ENCODE results near the gene PHACTR1.
A peak's percentile ranks its signal among the peaks of the same experiment; 100 is the strongest.

PHACTR1 gene

DNA sequence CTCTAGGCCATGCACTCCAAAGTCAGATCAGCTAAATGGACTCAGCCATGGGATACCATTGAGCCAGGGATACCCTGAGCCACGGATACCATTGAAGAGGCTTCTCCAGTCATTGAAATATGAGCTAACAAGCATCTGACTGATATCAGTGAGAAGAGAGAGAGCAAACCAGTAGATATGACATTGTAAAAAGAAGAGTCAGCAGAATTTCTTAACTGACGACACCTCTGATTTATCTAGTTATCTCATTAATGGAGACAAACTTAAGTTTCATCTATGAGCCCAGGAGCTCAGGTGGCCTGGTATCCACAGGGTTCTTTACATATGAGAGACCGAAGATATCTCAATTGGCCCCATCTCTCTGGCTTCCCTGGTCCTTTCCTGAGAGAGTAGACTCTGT, 471.1 kb downstream of the PHACTR1 start:
- 92% methylated on average over 3 of the region's 3 CpGs for WGBS
- no peak overlapping the region for H2AK5ac ChIP-seq (ENCODE audit: low read length, severe bottlenecking)
- no peaks in the 10 kb centered on the region for H3K9me3 ChIP-seq (ENCODE audit: control insufficient read depth, low read length)
- no peaks in the 10 kb centered on the region for H3K36me3 ChIP-seq (ENCODE audit: control insufficient read depth in 1 of 2, insufficient read depth in 2 of 2, low read depth in 1 of 2, low read length in 2 of 2)
- H3K14ac ChIP-seq (ENCODE audit: low read length in 2 of 2), result no peak overlapping the region
- H2AFZ ChIP-seq (ENCODE audit: low read depth, low read length), result no peak overlapping the region
- H2BK5ac ChIP-seq (ENCODE audit: low read depth, low read length, poor library complexity, severe bottlenecking), result no peak overlapping the region
- H3K27me3 ChIP-seq (ENCODE audit: control insufficient read depth in 1 of 2, insufficient read depth in 1 of 2, low read length in 2 of 2), result no peaks in the 10 kb centered on the region
- no peak overlapping the region for H4K8ac ChIP-seq (ENCODE audit: low read length)
- H2BK120ac ChIP-seq (ENCODE audit: low read depth, low read length), result no peak overlapping the region
- H3K4me3 ChIP-seq (ENCODE audit: insufficient read depth in 1 of 2, low read depth in 1 of 2, low read length in 2 of 2), result no peak overlapping the region
- no peak overlapping the region for H3K23ac ChIP-seq (ENCODE audit: low read length in 2 of 2)
- no peak for DNase-seq
- H3K9ac ChIP-seq (ENCODE audit: low read length), result no peak overlapping the region
- no peak overlapping the region for H4K91ac ChIP-seq (ENCODE audit: low read length)
- no peak overlapping the region for H2BK15ac ChIP-seq (ENCODE audit: low read depth, poor library complexity, severe bottlenecking)
- H3K4me2 ChIP-seq (ENCODE audit: low read length, poor library complexity, severe bottlenecking), result no peak overlapping the region
- no peaks in the 10 kb centered on the region for H3K79me1 ChIP-seq (replicated peaks; ENCODE audit: low read length, poor library complexity, severe bottlenecking)
- H3K4me1 ChIP-seq (ENCODE audit: control insufficient read depth, insufficient read depth, low read depth, low read length), result no peaks in the 10 kb centered on the region
- no peak overlapping the region for H3K18ac ChIP-seq (ENCODE audit: low read depth in 1 of 2, low read length in 2 of 2)
- no peak overlapping the region for H2BK12ac ChIP-seq (ENCODE audit: low read length in 2 of 2)
- no peak overlapping the region for H3K27ac ChIP-seq (ENCODE audit: low read length, poor library complexity, severe bottlenecking)
- no peak overlapping the region for H3K4ac ChIP-seq (ENCODE audit: low read depth in 1 of 2, low read length in 2 of 2)

DNA sequence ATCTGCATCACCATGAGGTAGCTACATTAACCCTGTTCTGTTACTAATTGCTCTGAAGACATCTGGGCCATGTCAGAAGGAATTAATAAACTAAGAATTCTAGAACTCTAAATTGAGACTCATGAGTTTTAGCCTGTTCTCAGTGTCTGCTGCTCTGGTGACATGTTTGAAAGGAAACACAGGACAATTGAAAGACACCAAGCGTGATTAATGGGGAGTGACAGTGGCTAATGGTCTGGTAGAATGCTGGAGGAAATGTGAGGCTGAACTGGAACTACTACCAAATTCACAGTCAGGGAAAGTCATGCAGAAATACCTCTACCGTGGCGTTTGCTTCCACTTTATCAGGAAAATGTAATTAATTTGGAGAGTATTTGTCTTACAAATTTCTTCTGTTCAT, 471.7 kb downstream of the PHACTR1 start:
- no peak overlapping the region for H3K4me3 ChIP-seq (ENCODE audit: insufficient read depth in 1 of 2, low read depth in 1 of 2, low read length in 2 of 2)
- H3K14ac ChIP-seq (ENCODE audit: low read length in 2 of 2), result no peak overlapping the region
- H4K91ac ChIP-seq (ENCODE audit: low read length), result no peak overlapping the region
- no peak overlapping the region for H3K4me2 ChIP-seq (ENCODE audit: low read length, poor library complexity, severe bottlenecking)
- H2BK120ac ChIP-seq (ENCODE audit: low read depth, low read length), result no peak overlapping the region
- no peaks in the 10 kb centered on the region for H3K9me3 ChIP-seq (ENCODE audit: control insufficient read depth, low read length)
- no peaks in the 10 kb centered on the region for H3K4me1 ChIP-seq (ENCODE audit: control insufficient read depth, insufficient read depth, low read depth, low read length)
- no peak overlapping the region for H2BK15ac ChIP-seq (ENCODE audit: low read depth, poor library complexity, severe bottlenecking)
- no peak for DNase-seq
- H3K36me3 ChIP-seq (ENCODE audit: control insufficient read depth in 1 of 2, insufficient read depth in 2 of 2, low read depth in 1 of 2, low read length in 2 of 2), result no peaks in the 10 kb centered on the region
- H3K18ac ChIP-seq (ENCODE audit: low read depth in 1 of 2, low read length in 2 of 2), result no peak overlapping the region
- WGBS, result 58% methylated on average over 1 of the region's 3 CpGs
- H4K8ac ChIP-seq (ENCODE audit: low read length), result no peak overlapping the region
- no peaks in the 10 kb centered on the region for H3K79me1 ChIP-seq (replicated peaks; ENCODE audit: low read length, poor library complexity, severe bottlenecking)
- no peak overlapping the region for H2AFZ ChIP-seq (ENCODE audit: low read depth, low read length)
- no peak overlapping the region for H3K27ac ChIP-seq (ENCODE audit: low read length, poor library complexity, severe bottlenecking)
- H3K4ac ChIP-seq (ENCODE audit: low read depth in 1 of 2, low read length in 2 of 2), result no peak overlapping the region
- H2BK12ac ChIP-seq (ENCODE audit: low read length in 2 of 2), result no peak overlapping the region
- no peak overlapping the region for H3K9ac ChIP-seq (ENCODE audit: low read length)
- no peak overlapping the region for H3K23ac ChIP-seq (ENCODE audit: low read length in 2 of 2)
- no peak overlapping the region for H2BK5ac ChIP-seq (ENCODE audit: low read depth, low read length, poor library complexity, severe bottlenecking)
- H3K27me3 ChIP-seq (ENCODE audit: control insufficient read depth in 1 of 2, insufficient read depth in 1 of 2, low read length in 2 of 2), result no peaks in the 10 kb centered on the region
- H2AK5ac ChIP-seq (ENCODE audit: low read length, severe bottlenecking), result no peak overlapping the region

- no peak overlapping the region for H3K14ac ChIP-seq (ENCODE audit: low read length in 2 of 2)
- H3K27ac ChIP-seq (ENCODE audit: low read length, poor library complexity, severe bottlenecking), result no peak overlapping the region
- H3K4me1 ChIP-seq (ENCODE audit: control insufficient read depth, insufficient read depth, low read depth, low read length), result no peaks in the 10 kb centered on the region
- no peaks in the 10 kb centered on the region for H3K9me3 ChIP-seq (ENCODE audit: control insufficient read depth, low read length)
- no peak overlapping the region for H2BK15ac ChIP-seq (ENCODE audit: low read depth, poor library complexity, severe bottlenecking)
- no peak overlapping the region for H4K91ac ChIP-seq (ENCODE audit: low read length)
- H3K4ac ChIP-seq (ENCODE audit: low read depth in 1 of 2, low read length in 2 of 2), result no peak overlapping the region
- H3K4me3 ChIP-seq (ENCODE audit: insufficient read depth in 1 of 2, low read depth in 1 of 2, low read length in 2 of 2), result no peak overlapping the region
- no peak overlapping the region for H2AK5ac ChIP-seq (ENCODE audit: low read length, severe bottlenecking)
- DNase-seq, result no peak
- H2BK5ac ChIP-seq (ENCODE audit: low read depth, low read length, poor library complexity, severe bottlenecking), result no peak overlapping the region
- no peak overlapping the region for H3K18ac ChIP-seq (ENCODE audit: low read depth in 1 of 2, low read length in 2 of 2)
- H3K79me1 ChIP-seq (replicated peaks; ENCODE audit: low read length, poor library complexity, severe bottlenecking), result no peaks in the 10 kb centered on the region
- no peak overlapping the region for H4K8ac ChIP-seq (ENCODE audit: low read length)
- H3K36me3 ChIP-seq (ENCODE audit: control insufficient read depth in 1 of 2, insufficient read depth in 2 of 2, low read depth in 1 of 2, low read length in 2 of 2), result no peaks in the 10 kb centered on the region
- H3K23ac ChIP-seq (ENCODE audit: low read length in 2 of 2), result no peak overlapping the region
- no peak overlapping the region for H3K9ac ChIP-seq (ENCODE audit: low read length)
- no peak overlapping the region for H2BK120ac ChIP-seq (ENCODE audit: low read depth, low read length)
- H3K27me3 ChIP-seq (ENCODE audit: control insufficient read depth in 1 of 2, insufficient read depth in 1 of 2, low read length in 2 of 2), result no peaks in the 10 kb centered on the region
- 89% methylated on average over 5 of the region's 6 CpGs for WGBS
- no peak overlapping the region for H2BK12ac ChIP-seq (ENCODE audit: low read length in 2 of 2)
- H2AFZ ChIP-seq (ENCODE audit: low read depth, low read length), result no peak overlapping the region
- no peak overlapping the region for H3K4me2 ChIP-seq (ENCODE audit: low read length, poor library complexity, severe bottlenecking)
Observed at GRCh38 chr6:13189710-13190109, 473.1 kb downstream of the PHACTR1 start.

DNA sequence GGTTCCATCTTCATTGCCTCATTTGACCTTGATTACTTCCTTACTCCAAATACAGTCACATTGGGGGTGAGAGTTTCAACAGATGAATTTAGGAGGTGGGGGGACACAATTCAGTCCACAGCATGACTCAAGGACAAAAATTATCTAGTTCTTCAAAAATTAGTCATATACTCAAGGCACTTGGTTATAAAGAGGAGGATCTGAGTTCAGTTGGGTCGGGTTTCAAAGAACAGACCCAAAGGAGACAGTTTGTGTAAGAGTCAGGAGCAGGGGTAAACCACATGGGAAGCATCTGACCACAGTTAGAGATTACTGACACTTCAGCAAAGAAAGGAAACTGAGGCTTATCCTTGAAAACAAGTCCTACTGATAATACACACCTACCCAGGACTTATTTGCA, 473.8 kb downstream of the PHACTR1 start:
- Histone ChIP-seq H3K4ac (ENCODE audit: low read depth in 1 of 2, low read length in 2 of 2) (no peak overlapping the region), H3K4me1 (ENCODE audit: control insufficient read depth, insufficient read depth, low read depth, low read length) (no peaks in the 10 kb centered on the region), H2BK120ac (ENCODE audit: low read depth, low read length) (no peak overlapping the region), H3K27me3 (ENCODE audit: control insufficient read depth in 1 of 2, insufficient read depth in 1 of 2, low read length in 2 of 2) (no peaks in the 10 kb centered on the region), H4K91ac (ENCODE audit: low read length) (no peak overlapping the region), H2BK12ac (ENCODE audit: low read length in 2 of 2) (no peak overlapping the region), H3K23ac (ENCODE audit: low read length in 2 of 2) (no peak overlapping the region), H2AK5ac (ENCODE audit: low read length, severe bottlenecking) (no peak overlapping the region), H3K36me3 (ENCODE audit: control insufficient read depth in 1 of 2, insufficient read depth in 2 of 2, low read depth in 1 of 2, low read length in 2 of 2) (no peaks in the 10 kb centered on the region), H3K4me2 (ENCODE audit: low read length, poor library complexity, severe bottlenecking) (no peak overlapping the region), H3K4me3 (ENCODE audit: insufficient read depth in 1 of 2, low read depth in 1 of 2, low read length in 2 of 2) (no peak overlapping the region), H3K9ac (ENCODE audit: low read length) (no peak overlapping the region), H3K27ac (ENCODE audit: low read length, poor library complexity, severe bottlenecking) (no peak overlapping the region), H3K18ac (ENCODE audit: low read depth in 1 of 2, low read length in 2 of 2) (no peak overlapping the region), H3K79me1 (replicated peaks; ENCODE audit: low read length, poor library complexity, severe bottlenecking) (no peaks in the 10 kb centered on the region), H2BK15ac (ENCODE audit: low read depth, poor library complexity, severe bottlenecking) (no peak overlapping the region), H3K14ac (ENCODE audit: low read length in 2 of 2) (no peak overlapping the region), H3K9me3 (ENCODE audit: control insufficient read depth, low read length) (no peaks in the 10 kb centered on the region), H4K8ac (ENCODE audit: low read length) (no peak overlapping the region), H2BK5ac (ENCODE audit: low read depth, low read length, poor library complexity, severe bottlenecking) (no peak overlapping the region), H2AFZ (ENCODE audit: low read depth, low read length) (no peak overlapping the region)
- no CpG with 5 or more reads among the region's 1 CpG for WGBS
- peak; percentile 14 for DNase-seq

Measured in mesenchymal stem cell (in vitro differentiated cells and primary cell).